ENCODE measurements around the gene ULBP1.

- TF ChIP-seq CTCF (conservative IDR thresholded peaks at IDR 0.05 in 1 of 2, IDR thresholded peaks at IDR 0.05 in 1 of 2; ENCODE audit: extremely low read depth in 1 of 2, insufficient read depth in 1 of 2, low read depth in 1 of 2, low read length in 2 of 2) (no peak), EZH2 (IDR thresholded peaks at IDR 0.05; ENCODE audit: borderline replicate concordance, low read length) (no peak)
These were observed 38.3 kb upstream of the ULBP1 start for GRCh38 chr6:149925253-149925973.
